Measurements from ENCODE around the gene SART1.

SART1 gene

GRCh38 chr11:65961267-65962140 lies at the start of gene SART1:
SART1 (plus strand) TSS chr11:65961734; CDS start chr11:65961781, 47 bp downstream.
- Mint-ChIP-seq H3K36me3 (peaks cover 40% of the 10 kb centered on the region), H3K27me3 (no peaks in the 10 kb centered on the region), H3K27ac (peak within 1 kb of the TSS; percentile 95), H3K9me3 (no peaks in the 10 kb centered on the region), H3K4me1 (peaks cover 48% of the 10 kb centered on the region), H3K4me3 (peak within 1 kb of the TSS; percentile 93)
- peak; percentile 97 for ATAC-seq

GRCh38 chr11:65912845-65913244 lies 48.7 kb upstream of the SART1 start:
- Mint-ChIP-seq H3K36me3 (no peaks in the 10 kb centered on the region), H3K9me3 (no peaks in the 10 kb centered on the region), H3K27me3 (peaks cover 35% of the 10 kb centered on the region), H3K4me1 (peaks cover 53% of the 10 kb centered on the region), H3K27ac (no peak overlapping the region), H3K4me3 (no peak overlapping the region)
- no peak for ATAC-seq

GRCh38 chr11:65915101-65915820 lies 46.3 kb upstream of the SART1 start:
- Mint-ChIP-seq H3K27me3 (peaks cover 18% of the 10 kb centered on the region), H3K27ac (no peak overlapping the region), H3K9me3 (no peaks in the 10 kb centered on the region), H3K4me1 (peaks cover 60% of the 10 kb centered on the region), H3K4me3 (peak overlapping the region; percentile 2), H3K36me3 (no peaks in the 10 kb centered on the region)
- no peak for ATAC-seq

- Mint-ChIP-seq H3K27me3 (peaks cover 13% of the 10 kb centered on the region), H3K4me3 (no peak overlapping the region), H3K4me1 (peaks cover 65% of the 10 kb centered on the region), H3K36me3 (no peaks in the 10 kb centered on the region), H3K27ac (peak overlapping the region; percentile 61), H3K9me3 (no peaks in the 10 kb centered on the region)
- ATAC-seq: no peak
These were observed 45.7 kb upstream of the SART1 start for GRCh38 chr11:65915821-65916251.

- Mint-ChIP-seq H3K27ac (peak overlapping the region; percentile 61), H3K36me3 (no peaks in the 10 kb centered on the region), H3K4me3 (peak overlapping the region; percentile 67), H3K9me3 (no peaks in the 10 kb centered on the region), H3K27me3 (peaks cover 7% of the 10 kb centered on the region), H3K4me1 (peaks cover 63% of the 10 kb centered on the region)
- ATAC-seq: no peak
These were observed 45.1 kb upstream of the SART1 start for GRCh38 chr11:65916391-65916790.

GRCh38 chr11:65917077-65917433 lies 44.5 kb upstream of the SART1 start:
- Mint-ChIP-seq H3K4me1 (peaks cover 62% of the 10 kb centered on the region), H3K36me3 (peaks cover 6% of the 10 kb centered on the region), H3K4me3 (peak overlapping the region; percentile 67), H3K27ac (peak overlapping the region; percentile 61), H3K9me3 (no peaks in the 10 kb centered on the region), H3K27me3 (peaks cover under 1% of the 10 kb centered on the region)
- no peak for ATAC-seq

- Mint-ChIP-seq H3K36me3 (peaks cover 12% of the 10 kb centered on the region), H3K4me3 (peak overlapping the region; percentile 97), H3K27me3 (no peaks in the 10 kb centered on the region), H3K9me3 (no peaks in the 10 kb centered on the region), H3K27ac (peak overlapping the region; percentile 88), H3K4me1 (peaks cover 56% of the 10 kb centered on the region)
- ATAC-seq: no peak
These were observed 43.9 kb upstream of the SART1 start for GRCh38 chr11:65917434-65918210.

GRCh38 chr11:65918211-65919140 lies 43.1 kb upstream of the SART1 start, which contains the start of gene C11orf68:
C11orf68 (minus strand) TSS chr11:65919062; CDS start chr11:65919031, 31 bp downstream.
- Mint-ChIP-seq H3K36me3 (peaks cover 21% of the 10 kb centered on the region), H3K27me3 (no peaks in the 10 kb centered on the region), H3K27ac (peak within 1 kb of the TSS; percentile 88), H3K4me1 (peaks cover 51% of the 10 kb centered on the region), H3K9me3 (no peaks in the 10 kb centered on the region), H3K4me3 (peak within 1 kb of the TSS; percentile 97)
- peak; percentile 88 for ATAC-seq

GRCh38 chr11:65919141-65919572 lies 42.4 kb upstream of the SART1 start, which contains the start of gene DRAP1:
DRAP1 (plus strand) TSS chr11:65919426; CDS start chr11:65919502, 76 bp downstream.
- peak; percentile 96 for ATAC-seq
- Mint-ChIP-seq H3K27ac (peak within 1 kb of the TSS; percentile 88), H3K27me3 (no peaks in the 10 kb centered on the region), H3K4me3 (peak within 1 kb of the TSS; percentile 97), H3K9me3 (no peaks in the 10 kb centered on the region), H3K4me1 (peaks cover 51% of the 10 kb centered on the region), H3K36me3 (peaks cover 26% of the 10 kb centered on the region)

GRCh38 chr11:65919573-65920371 lies 41.8 kb upstream of the SART1 start:
- Mint-ChIP-seq H3K27me3 (no peaks in the 10 kb centered on the region), H3K36me3 (peaks cover 29% of the 10 kb centered on the region), H3K27ac (peak overlapping the region; percentile 88), H3K4me1 (peaks cover 45% of the 10 kb centered on the region), H3K9me3 (no peaks in the 10 kb centered on the region), H3K4me3 (peak overlapping the region; percentile 97)
- ATAC-seq: peak; percentile 73

- no peak for ATAC-seq
- H3K27ac Mint-ChIP-seq: peak overlapping the region; percentile 88
- no peaks in the 10 kb centered on the region for H3K9me3 Mint-ChIP-seq
- H3K4me1 Mint-ChIP-seq: peaks cover 39% of the 10 kb centered on the region
- H3K36me3 Mint-ChIP-seq: peaks cover 29% of the 10 kb centered on the region
- no peaks in the 10 kb centered on the region for H3K27me3 Mint-ChIP-seq
- peak overlapping the region; percentile 97 for H3K4me3 Mint-ChIP-seq
These were observed 41.1 kb upstream of the SART1 start for GRCh38 chr11:65920372-65920802.

- Mint-ChIP-seq H3K4me1 (peaks cover 32% of the 10 kb centered on the region), H3K36me3 (peaks cover 29% of the 10 kb centered on the region), H3K27me3 (no peaks in the 10 kb centered on the region), H3K27ac (no peak overlapping the region), H3K4me3 (peak overlapping the region; percentile 97), H3K9me3 (no peaks in the 10 kb centered on the region)
- ATAC-seq: no peak
These were observed 40.4 kb upstream of the SART1 start for GRCh38 chr11:65921033-65921555.

- H3K36me3 Mint-ChIP-seq: peaks cover 29% of the 10 kb centered on the region
- no peaks in the 10 kb centered on the region for H3K9me3 Mint-ChIP-seq
- no peak overlapping the region for H3K4me3 Mint-ChIP-seq
- no peak overlapping the region for H3K27ac Mint-ChIP-seq
- no peak for ATAC-seq
- H3K27me3 Mint-ChIP-seq: no peaks in the 10 kb centered on the region
- peaks cover 25% of the 10 kb centered on the region for H3K4me1 Mint-ChIP-seq
These were observed 39.7 kb upstream of the SART1 start for GRCh38 chr11:65921876-65922275.

All from stimulated activated memory B cell treated with anti-CD40 and anti-IgM and Interleukin-4, amounts not matched to agents 10 μg/mL and 1 μg/mL and 100 μg/mL, for 72 hours (primary cell).